GM18511 (cell line): ENCODE data around the gene BIVM.

ENCODE experiments used
- ATAC-seq: cut with Tn5 transposase; IDR thresholded peaks from one replicate; pipeline ENCODE4 v1.9.1; 2021; ENCODE audit warnings: mild to moderate bottlenecking, moderate library complexity; ENCODE audit not compliant: unreplicated experiment

BIVM gene

DNA sequence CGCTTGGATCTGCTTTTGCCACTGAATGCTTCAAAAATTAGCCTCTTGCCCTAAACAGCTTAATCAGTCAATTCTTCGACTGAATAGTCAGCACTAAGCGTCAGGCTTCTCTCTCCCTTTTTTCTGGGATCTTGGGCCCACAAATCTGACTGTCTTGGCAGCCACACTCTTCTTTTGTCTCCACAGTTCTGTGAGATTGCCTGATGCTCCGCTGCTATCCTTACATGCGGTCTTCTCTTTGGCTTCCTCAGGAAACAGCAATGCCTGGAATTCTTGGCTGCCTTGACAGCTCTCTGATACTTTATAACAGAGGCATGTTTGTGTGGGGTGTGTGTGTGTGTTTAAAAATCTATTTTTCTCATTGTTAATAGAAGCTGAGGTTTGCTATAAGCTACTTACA, 79.6 kb downstream of the BIVM start:
- ATAC-seq: no peak

DNA sequence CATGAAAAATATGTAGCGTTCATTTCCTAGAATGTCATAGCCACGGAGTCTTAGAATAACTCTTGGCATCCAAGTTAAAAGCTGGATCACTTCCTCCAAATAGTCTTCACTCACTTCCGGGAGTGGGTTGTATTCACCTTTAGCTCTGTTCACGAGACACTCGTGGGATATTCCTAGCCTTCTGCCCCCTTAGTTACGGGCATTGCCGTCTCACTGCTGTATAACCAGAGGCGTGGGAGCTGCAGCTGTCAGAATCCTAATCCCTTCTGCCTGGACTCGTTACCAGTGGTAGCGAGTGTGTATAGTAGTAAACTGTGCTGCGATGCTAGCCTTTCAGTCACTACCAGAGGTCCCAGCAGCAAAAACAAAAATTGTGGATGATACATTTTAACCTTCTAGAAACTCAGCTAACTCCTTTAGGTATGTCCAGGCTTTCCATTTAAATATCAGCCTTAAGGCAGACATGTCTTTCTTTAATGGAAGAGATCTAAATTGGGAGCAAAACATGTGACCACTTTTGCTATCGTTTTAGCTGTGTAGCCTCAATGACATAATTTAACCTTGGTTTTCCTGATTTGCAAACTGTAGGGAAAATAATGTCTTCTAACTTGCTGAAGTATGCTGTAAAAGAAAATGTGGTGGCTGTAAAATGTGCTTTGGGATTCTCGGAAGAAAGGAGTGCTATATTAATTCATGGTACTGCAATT, 81.0 kb downstream of the BIVM start:
- ATAC-seq: no peak

DNA sequence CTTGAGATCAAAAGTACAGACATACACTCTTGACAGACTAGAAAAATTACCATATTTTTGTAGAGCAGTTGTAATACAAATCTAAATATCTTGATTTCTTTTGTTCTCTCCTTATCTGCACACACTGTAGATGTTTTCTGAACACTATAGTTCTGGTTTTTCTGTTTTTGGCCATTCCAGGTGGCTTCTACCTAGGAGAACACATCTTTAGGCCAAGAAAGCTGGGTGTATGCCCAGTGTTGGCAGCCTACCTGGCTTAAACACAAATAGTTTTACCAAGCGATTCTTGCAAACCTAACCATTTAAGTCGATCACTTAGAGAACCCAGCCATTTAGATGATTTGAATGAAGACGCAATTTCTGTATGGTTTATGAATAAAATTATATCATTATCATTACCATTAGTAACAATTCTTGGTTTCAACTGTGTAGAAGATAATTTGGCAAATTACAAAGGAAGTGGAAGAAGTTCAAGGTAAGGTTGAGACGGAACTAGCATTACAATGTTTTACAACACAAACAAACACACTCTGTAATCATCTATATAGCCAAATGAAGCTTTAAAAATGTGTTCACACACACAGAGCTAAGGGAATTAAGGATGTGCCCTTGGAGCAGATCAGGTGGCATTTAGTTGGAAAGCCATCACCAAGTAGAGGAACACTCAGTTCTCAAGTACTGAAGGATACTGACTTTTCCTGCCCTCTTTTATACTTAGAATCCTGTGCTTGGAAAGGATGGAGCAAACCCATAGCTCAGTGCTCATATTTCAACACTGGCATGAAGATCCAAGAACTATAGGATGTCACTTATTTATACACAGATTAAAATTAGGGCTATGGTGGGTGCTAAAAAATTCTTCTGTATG, 83.1 kb downstream of the BIVM start:
- ATAC-seq: no peak
